H1 (cell line): ENCODE results near the gene ATP23. TPM values are rescaled to one million over a fixed set of nuclear protein-coding genes. Genes with fewer than 3 reads are reported as not detected.

Experiments used
- CTCF ChIA-PET: fragments of 300-600 bp; sonication (Branson Sonifier 250); formaldehyde crosslinking; loops from one replicate; lab custom pipeline; 2021; ENCODE audit not compliant: partially characterized antibody; lab: Charles Lee
- POLR2A ChIA-PET: fragments of 300-600 bp; sonication (Branson Sonifier 250); formaldehyde crosslinking; loops from one replicate; lab custom pipeline; 2021; ENCODE audit warnings: inconsistent platforms; ENCODE audit not compliant: partially characterized antibody; lab: Charles Lee
- DNase-seq, 2 experiments: peaks; one replicate each; pipeline versions ENCODE4 v3.0.0 to v3.0.0-alpha.2; 2010 to 2022; ENCODE audit warnings: low spot score in 2 of 2, low read depth in 1 of 2, mixed read lengths in 1 of 2
- FAIRE-seq: peaks from 2 replicates; lab custom pipeline; 2011; peaks lifted over from hg19 to GRCh38; lab: Jason Lieb, UNC
- H2AFZ ChIP-seq: 2 replicates; pipeline ENCODE4 v1.8.1; 2012; ENCODE audit warnings: low read length, inconsistent platforms
- H2AK5ac ChIP-seq: 2 replicates; pipeline ENCODE4 v1.6.1; 2013; ENCODE audit warnings: low read depth, low read length
- H2BK120ac ChIP-seq: replicated peaks from 2 replicates; pipeline ENCODE3; 2013; ENCODE audit warnings: low read depth, low read length, inconsistent platforms
- H2BK12ac ChIP-seq: 2 replicates; pipeline ENCODE4 v1.6.1; 2013; ENCODE audit warnings: low read depth, low read length
- H2BK15ac ChIP-seq: 2 replicates; pipeline ENCODE4 v1.6.1; 2013; ENCODE audit warnings: low read length
- H2BK20ac ChIP-seq: 2 replicates; pipeline ENCODE4 v1.6.1; 2013; ENCODE audit warnings: low read length
- H2BK5ac ChIP-seq: 2 replicates; pipeline ENCODE4 v1.6.1; 2013; ENCODE audit warnings: low read depth, low read length
- H3K14ac ChIP-seq: 2 replicates; pipeline ENCODE4 v1.6.1; 2013; ENCODE audit warnings: inconsistent platforms; ENCODE audit not compliant: insufficient read length
- H3K18ac ChIP-seq: 2 replicates; pipeline ENCODE4 v1.6.1; 2013; ENCODE audit warnings: low read length; ENCODE audit errors: extremely low read depth
- H3K23ac ChIP-seq: 2 replicates; pipeline ENCODE4 v1.6.1; 2013; ENCODE audit warnings: inconsistent platforms; ENCODE audit not compliant: insufficient read length
- H3K23me2 ChIP-seq: 2 replicates; pipeline ENCODE4 v1.6.1; 2013; ENCODE audit warnings: low read depth, low read length
- H3K27ac ChIP-seq: 2 replicates; pipeline ENCODE4 v1.6.1; 2011; ENCODE audit warnings: low read depth, low read length, inconsistent platforms
- H3K27me3 ChIP-seq, 4 experiments: replicated peaks in 1 of 4; 1 replicate in 1 of 4; 2 replicates in 3 of 4; pipeline versions ENCODE4 v1.6.1 to v1.8.1; 2011 to 2013; ENCODE audit warnings: low read length in 3 of 4, mild to moderate bottlenecking in 3 of 4, inconsistent platforms in 2 of 4, mixed read lengths in 2 of 4, moderate library complexity in 1 of 4; ENCODE audit not compliant: control insufficient read depth in 3 of 4, insufficient read depth in 3 of 4; ENCODE audit errors: extremely low read depth in 1 of 4
- H3K36me3 ChIP-seq, 4 experiments: 2 replicates each; pipeline versions ENCODE4 v1.6.1 to v1.8.1; 2011 to 2013; ENCODE audit warnings: mild to moderate bottlenecking in 4 of 4, low read length in 3 of 4, moderate library complexity in 2 of 4, control low read depth in 1 of 4, inconsistent platforms in 1 of 4; ENCODE audit not compliant: insufficient read depth in 4 of 4, control insufficient read depth in 2 of 4
- H3K4ac ChIP-seq: replicated peaks from 2 replicates; pipeline ENCODE3; 2013; ENCODE audit warnings: low read length, low read depth, mixed read lengths, inconsistent platforms; ENCODE audit not compliant: insufficient read length
- H3K4me1 ChIP-seq, 4 experiments: replicated peaks in 1 of 4; 1 replicate in 1 of 4; 2 replicates in 3 of 4; pipeline versions ENCODE4 v1.6.1 to v1.8.1; 2011 to 2013; ENCODE audit warnings: low read length in 3 of 4, inconsistent platforms in 2 of 4, mixed read lengths in 1 of 4; ENCODE audit not compliant: insufficient read depth in 4 of 4, control insufficient read depth in 3 of 4
- H3K4me2 ChIP-seq, 2 experiments: 2 replicates each; pipeline versions ENCODE4 v1.6.1 to v1.8.1; 2011 to 2013; ENCODE audit warnings: low read depth in 2 of 2, low read length in 2 of 2, control low read depth in 1 of 2, inconsistent platforms in 1 of 2, mild to moderate bottlenecking in 1 of 2; ENCODE audit not compliant: insufficient read depth in 1 of 2
- H3K4me3 ChIP-seq, 4 experiments: fragments of 200-600, 300-600 bp in 1 of 4; sonication (generic), shearing (Covaris generic), sonication (Bioruptor Twin) in 1 of 4; 2 replicates each; pipeline versions ENCODE4 v1.5.1 to v1.8.1; 2011 to 2016; ENCODE audit warnings: low read length in 4 of 4, low read depth in 3 of 4, control low read depth in 2 of 4, inconsistent platforms in 2 of 4, mild to moderate bottlenecking in 2 of 4, mixed read lengths in 1 of 4, moderate library complexity in 1 of 4; ENCODE audit not compliant: insufficient read depth in 2 of 4; ENCODE audit errors: extremely low read depth in 1 of 4
- H3K56ac ChIP-seq: replicated peaks from 2 replicates; pipeline ENCODE3; 2013; ENCODE audit warnings: low read depth, mild to moderate bottlenecking, mixed read lengths, low read length, inconsistent platforms; ENCODE audit not compliant: insufficient read length
- H3K79me1 ChIP-seq: 2 replicates; pipeline ENCODE4 v1.6.1; 2013; ENCODE audit warnings: low read depth, low read length, control low read depth
- H3K79me2 ChIP-seq, 2 experiments: 2 replicates each; pipeline versions ENCODE4 v1.6.1 to v1.8.1; 2012 to 2013; ENCODE audit warnings: low read length in 2 of 2, mild to moderate bottlenecking in 2 of 2, inconsistent platforms in 1 of 2; ENCODE audit not compliant: insufficient read depth in 2 of 2, control insufficient read depth in 1 of 2
- H3K9ac ChIP-seq, 4 experiments: replicated peaks in 1 of 4; 1 replicate in 1 of 4; 2 replicates in 3 of 4; pipeline versions ENCODE4 v1.6.1 to v1.8.1; 2011 to 2013; ENCODE audit warnings: low read depth in 3 of 4, low read length in 3 of 4, control low read depth in 2 of 4, mild to moderate bottlenecking in 2 of 4, moderate library complexity in 2 of 4, inconsistent platforms in 1 of 4; ENCODE audit errors: extremely low read depth in 1 of 4
- H3K9me3 ChIP-seq, 2 experiments: 2 replicates each; pipeline versions ENCODE4 v1.6.1 to v1.8.1; 2012 to 2013; ENCODE audit warnings: mild to moderate bottlenecking in 2 of 2, moderate library complexity in 2 of 2, control low read depth in 1 of 2, inconsistent platforms in 1 of 2, low read depth in 1 of 2, low read length in 1 of 2, mixed read lengths in 1 of 2; ENCODE audit not compliant: insufficient read depth in 2 of 2
- H4K20me1 ChIP-seq, 2 experiments: replicated peaks in 1 of 2; 2 replicates each; pipeline versions ENCODE3 to v1.8.1; 2011 to 2013; ENCODE audit warnings: inconsistent platforms in 2 of 2, low read length in 2 of 2, mild to moderate bottlenecking in 1 of 2; ENCODE audit not compliant: insufficient read depth in 2 of 2, control insufficient read depth in 1 of 2
- H4K5ac ChIP-seq: 2 replicates; pipeline ENCODE4 v1.6.1; 2013; ENCODE audit warnings: low read length, low read depth, mixed read lengths, inconsistent platforms; ENCODE audit not compliant: insufficient read length
- H4K8ac ChIP-seq: 2 replicates; pipeline ENCODE4 v1.8.0; 2013; ENCODE audit warnings: mild to moderate bottlenecking, moderate library complexity, low read length, inconsistent platforms; ENCODE audit not compliant: insufficient read depth; ENCODE audit errors: extremely low read depth
- H4K91ac ChIP-seq: replicated peaks from 2 replicates; pipeline ENCODE3; 2013; ENCODE audit warnings: low read length, mixed read lengths, inconsistent platforms; ENCODE audit not compliant: insufficient read length
- BACH1 ChIP-seq: IDR thresholded peaks from 2 replicates; pipeline ENCODE4 v1.6.1; 2012; ENCODE audit warnings: low read length, improper control_type of control experiment
- EP300 ChIP-seq, 2 experiments: IDR thresholded peaks; 1 replicate in 1 of 2; 2 replicates in 1 of 2; pipeline ENCODE4 v1.6.1; 2011 to 2012; ENCODE audit warnings: low read depth in 2 of 2, low read length in 2 of 2, mild to moderate bottlenecking in 2 of 2, borderline replicate concordance in 1 of 2, inconsistent platforms in 1 of 2, moderate library complexity in 1 of 2
- FOSL1 ChIP-seq: IDR thresholded peaks from 2 replicates; pipeline ENCODE4 v1.6.1; 2011; ENCODE audit warnings: mild to moderate bottlenecking, low read depth, low read length, moderate library complexity; ENCODE audit not compliant: insufficient read depth
- GTF2F1 ChIP-seq: IDR thresholded peaks from 2 replicates; pipeline ENCODE4 v1.6.1; 2012; ENCODE audit warnings: low read depth, low read length, improper control_type of control experiment, borderline replicate concordance
- HDAC2 ChIP-seq, 2 experiments: fragments of 300-600 bp in 1 of 2; sonication (generic) in 1 of 2; IDR thresholded peaks; 2 replicates each; pipeline ENCODE4 v1.6.1; 2011 to 2012; ENCODE audit warnings: low read depth in 2 of 2, low read length in 2 of 2, mild to moderate bottlenecking in 2 of 2, moderate library complexity in 2 of 2, borderline replicate concordance in 1 of 2, inconsistent platforms in 1 of 2
- NRF1 ChIP-seq: IDR thresholded peaks from 2 replicates; pipeline ENCODE4 v1.6.1; 2011; ENCODE audit warnings: mild to moderate bottlenecking, low read depth, low read length, improper control_type of control experiment
- POLR2AphosphoS5 ChIP-seq: IDR thresholded peaks from 2 replicates; pipeline ENCODE4 v1.6.1; 2011; ENCODE audit warnings: low read depth, low read length
- RFX5 ChIP-seq: IDR thresholded peaks from 2 replicates; pipeline ENCODE4 v1.6.1; 2011; ENCODE audit warnings: low read depth, low read length, improper control_type of control experiment, borderline replicate concordance
- SIRT6 ChIP-seq: IDR thresholded peaks from one replicate; pipeline ENCODE4 v1.7.1; 2012; ENCODE audit warnings: low read length, inconsistent platforms
- SP1 ChIP-seq: IDR thresholded peaks from 2 replicates; pipeline ENCODE4 v1.6.1; 2011; ENCODE audit warnings: low read depth, low read length
- SP4 ChIP-seq: IDR thresholded peaks from 2 replicates; pipeline ENCODE4 v1.6.1; 2012; ENCODE audit warnings: low read length, inconsistent platforms
- TEAD4 ChIP-seq: IDR thresholded peaks from 2 replicates; pipeline ENCODE4 v1.6.1; 2012; ENCODE audit warnings: low read depth, low read length, inconsistent platforms, mixed read lengths
- ZNF274 ChIP-seq: IDR thresholded peaks from 2 replicates; pipeline ENCODE4 v1.7.0; 2012; ENCODE audit warnings: low read length, borderline replicate concordance; ENCODE audit errors: extremely low read depth
- polyA plus RNA-seq, 7 experiments: library from polyadenylated mRNA; depleted of rRNA in 3 of 7; stranded (reverse) in 5 of 7; unstranded in 2 of 7; fragments of >200 nt in 5 of 7; fragments of 200-250 nt in 2 of 7; gene quantifications; 1 replicate in 5 of 7; 2 replicates in 1 of 7; 4 replicates in 1 of 7; pipeline versions ENCODE4 v1.2.1 to v1.2.3, GENCODE V29; 2011 to 2013; ENCODE audit warnings: missing spikeins in 2 of 7, mixed read lengths in 2 of 7
- total RNA-seq: library from RNA; stranded (reverse); fragmentation: NEBNext Ultra II Directional; extraction: Animal tissue kit (Norgen Biotek cat#: 25700); gene quantifications from 2 replicates; pipeline ENCODE4 v1.2.1, GENCODE V29; 2021
- TF ChIP-seq, protein P1 (sequence below): IDR thresholded peaks from 2 replicates; pipeline ENCODE4 v1.6.1; 2012; ENCODE audit warnings: inconsistent platforms
- TF ChIP-seq, protein P2 (sequence below): IDR thresholded peaks from 2 replicates; pipeline ENCODE4 v1.6.1; 2012; ENCODE audit warnings: inconsistent platforms

ATP23 gene
- total and polyA plus RNA-seq, 2 of the 8 experiments (the other 6 are each of a cell fraction or from before 2014, with no cell fraction given) = 10.2 to 13.5 TPM

DNA sequence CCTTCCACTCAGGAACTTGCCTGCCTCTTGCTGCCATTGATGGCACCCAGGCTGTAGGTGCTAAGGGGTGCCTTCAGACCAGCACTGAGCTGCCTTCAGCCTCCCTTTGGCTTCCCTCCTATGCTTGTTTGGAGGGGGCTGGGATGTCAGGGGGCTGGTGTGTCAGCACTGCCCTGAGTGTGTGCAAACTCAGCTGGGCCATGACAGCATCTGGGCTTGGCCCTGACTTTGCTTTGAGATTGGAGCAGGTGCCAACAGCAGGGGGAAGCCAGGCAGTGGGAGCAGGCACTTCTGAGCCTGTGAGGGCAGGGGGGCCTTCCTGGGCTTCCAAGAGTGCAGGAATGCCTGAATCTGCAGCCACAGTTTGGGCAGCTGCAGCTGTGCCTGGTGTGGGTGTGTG is 56.9 kb downstream of the ATP23 start:
- no peak overlapping the region for H3K18ac ChIP-seq
- H3K9ac ChIP-seq = no peak overlapping the region
- H3K4me1 ChIP-seq = no peaks in the 10 kb centered on the region
- H3K23me2 ChIP-seq = no peaks in the 10 kb centered on the region
- FAIRE-seq (no peak), DNase-seq (no peak)
- H3K27ac ChIP-seq = no peak overlapping the region
- H3K23ac ChIP-seq = no peak overlapping the region
- H3K4me3 ChIP-seq = no peak overlapping the region
- H3K4me2 ChIP-seq = no peak overlapping the region
- no peaks in the 10 kb centered on the region for H3K79me2 ChIP-seq
- H3K79me1 ChIP-seq = no peaks in the 10 kb centered on the region
- H2AFZ ChIP-seq = no peak overlapping the region
- no peak overlapping the region for H3K4ac ChIP-seq
- POLR2A ChIA-PET = no interaction called here
- H2BK20ac ChIP-seq = no peak overlapping the region
- no peaks in the 10 kb centered on the region for H3K27me3 ChIP-seq
- no peaks in the 10 kb centered on the region for H4K20me1 ChIP-seq
- H4K5ac ChIP-seq = no peak overlapping the region
- H3K14ac ChIP-seq = no peak overlapping the region
- CTCF ChIA-PET = interaction anchor here (0.7 to 1.0 kb wide), 4 partner anchors 8 to 447 kb away, joined by 3 read pairs; no protein-coding TSS in a partner anchor
- H4K8ac ChIP-seq = peak overlapping the region; percentile 35; the same call in 1 of the 2 replicates
- H3K9me3 ChIP-seq = peaks cover 29 to 30% of the 10 kb centered on the region in 2 experiments
- no peak overlapping the region for H2BK15ac ChIP-seq
- H3K56ac ChIP-seq = no peak overlapping the region
- H3K36me3 ChIP-seq = no peaks in the 10 kb centered on the region; a peak in 1 of 8 replicates
- no peak overlapping the region for H2BK120ac ChIP-seq
- H2BK12ac ChIP-seq = no peak overlapping the region
- H2AK5ac ChIP-seq = no peak overlapping the region
- no peak overlapping the region for H2BK5ac ChIP-seq
- no peak overlapping the region for H4K91ac ChIP-seq
- TF ChIP-seq SP1 (no peak), GTF2F1 (no peak), ZNF274 (no peak), SP4 (no peak), EP300 (IDR thresholded peaks at IDR 0.05; ENCODE audit: borderline replicate concordance in 1 of 2, low read depth in 2 of 2, low read length in 2 of 2) (no peak), TEAD4 (no peak), FOSL1 (no peak), NRF1 (no peak), BACH1 (no peak), RFX5 (no peak), SIRT6 (no peak), POLR2AphosphoS5 (no peak), HDAC2 (IDR thresholded peaks at IDR 0.05; ENCODE audit: borderline replicate concordance in 1 of 2, low read depth in 2 of 2, low read length in 2 of 2) (no peak)
- TF ChIP-seq, protein P1, sequence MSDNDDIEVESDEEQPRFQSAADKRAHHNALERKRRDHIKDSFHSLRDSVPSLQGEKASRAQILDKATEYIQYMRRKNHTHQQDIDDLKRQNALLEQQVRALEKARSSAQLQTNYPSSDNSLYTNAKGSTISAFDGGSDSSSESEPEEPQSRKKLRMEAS = no peak
- TF ChIP-seq, protein P2, sequence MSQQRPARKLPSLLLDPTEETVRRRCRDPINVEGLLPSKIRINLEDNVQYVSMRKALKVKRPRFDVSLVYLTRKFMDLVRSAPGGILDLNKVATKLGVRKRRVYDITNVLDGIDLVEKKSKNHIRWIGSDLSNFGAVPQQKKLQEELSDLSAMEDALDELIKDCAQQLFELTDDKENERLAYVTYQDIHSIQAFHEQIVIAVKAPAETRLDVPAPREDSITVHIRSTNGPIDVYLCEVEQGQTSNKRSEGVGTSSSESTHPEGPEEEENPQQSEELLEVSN = no peak
